Astrocyte (in vitro differentiated cells and primary cell): Measurements from ENCODE around the gene SCNN1A.

ENCODE experiments used
- EZH2 ChIP-seq: IDR thresholded peaks from 2 replicates; pipeline ENCODE4 v1.6.1; 2012; ENCODE audit warnings: mild to moderate bottlenecking, low read length, inconsistent platforms; ENCODE audit not compliant: insufficient read depth
- TF ChIP-seq, protein P1 (sequence below): IDR thresholded peaks from 2 replicates; pipeline ENCODE4 v1.5.1; 2011; ENCODE audit warnings: low read depth, mild to moderate bottlenecking, inconsistent platforms, low read length, moderate library complexity; ENCODE audit not compliant: insufficient read depth

DNA sequence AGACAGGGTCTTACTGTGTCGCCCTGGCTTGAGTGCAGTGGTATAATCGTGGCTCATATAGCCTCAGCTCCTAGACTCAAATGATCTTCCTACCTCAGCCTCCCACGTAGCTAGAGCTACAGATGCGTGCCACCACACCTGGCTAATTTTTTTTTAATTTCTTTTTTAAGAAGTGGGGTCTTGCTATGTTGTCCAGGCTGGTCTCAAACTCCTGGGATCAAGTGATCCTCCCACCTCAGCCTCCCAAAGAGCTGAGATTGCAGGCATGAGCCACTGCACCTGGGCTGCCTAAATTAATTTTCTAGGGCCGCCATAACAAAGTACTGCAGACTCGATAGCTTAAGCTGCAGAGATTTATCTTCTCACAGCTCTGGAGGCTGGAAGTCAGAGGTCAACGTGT is 17.7 kb upstream of the SCNN1A start:
- TF ChIP-seq, protein P1, sequence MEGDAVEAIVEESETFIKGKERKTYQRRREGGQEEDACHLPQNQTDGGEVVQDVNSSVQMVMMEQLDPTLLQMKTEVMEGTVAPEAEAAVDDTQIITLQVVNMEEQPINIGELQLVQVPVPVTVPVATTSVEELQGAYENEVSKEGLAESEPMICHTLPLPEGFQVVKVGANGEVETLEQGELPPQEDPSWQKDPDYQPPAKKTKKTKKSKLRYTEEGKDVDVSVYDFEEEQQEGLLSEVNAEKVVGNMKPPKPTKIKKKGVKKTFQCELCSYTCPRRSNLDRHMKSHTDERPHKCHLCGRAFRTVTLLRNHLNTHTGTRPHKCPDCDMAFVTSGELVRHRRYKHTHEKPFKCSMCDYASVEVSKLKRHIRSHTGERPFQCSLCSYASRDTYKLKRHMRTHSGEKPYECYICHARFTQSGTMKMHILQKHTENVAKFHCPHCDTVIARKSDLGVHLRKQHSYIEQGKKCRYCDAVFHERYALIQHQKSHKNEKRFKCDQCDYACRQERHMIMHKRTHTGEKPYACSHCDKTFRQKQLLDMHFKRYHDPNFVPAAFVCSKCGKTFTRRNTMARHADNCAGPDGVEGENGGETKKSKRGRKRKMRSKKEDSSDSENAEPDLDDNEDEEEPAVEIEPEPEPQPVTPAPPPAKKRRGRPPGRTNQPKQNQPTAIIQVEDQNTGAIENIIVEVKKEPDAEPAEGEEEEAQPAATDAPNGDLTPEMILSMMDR, result no peak
- TF ChIP-seq EZH2, result no peak
